ENCODE data around the gene JAG2.
A peak's percentile ranks its signal among the peaks of the same experiment; 100 is the strongest.

Gene JAG2

GRCh38 chr14:105093431-105094192 is 75.0 kb downstream of the JAG2 start (continued):
- TF ChIP-seq ZNF704 (tag by site-specific recombination; IDR thresholded peaks at IDR 0.05) (no peak), ZBTB7A (tag by site-specific recombination; IDR thresholded peaks at IDR 0.05; ENCODE audit: low read depth) (peak; percentile 84; the same call in 1 of the 2 replicates), ZNF621 (tag by site-specific recombination; IDR thresholded peaks at IDR 0.05) (no peak), ZBTB17 (tag by site-specific recombination; IDR thresholded peaks at IDR 0.05) (peak; percentile 78), ZNF416 (tag by site-specific recombination; IDR thresholded peaks at IDR 0.05) (no peak), YY1 (tag by site-specific recombination; IDR thresholded peaks at IDR 0.05) (no peak), SALL2 (tag by site-specific recombination; IDR thresholded peaks at IDR 0.05; ENCODE audit: borderline replicate concordance) (no peak), KLF10 (tag by site-specific recombination; IDR thresholded peaks at IDR 0.05) (peak; percentile 39; the same call in 1 of the 2 replicates), ZBTB8A (tag by site-specific recombination; IDR thresholded peaks at IDR 0.05) (peak; percentile 96), ZNF777 (tag by site-specific recombination; IDR thresholded peaks at IDR 0.05; ENCODE audit: borderline replicate concordance) (no peak), RBAK (tag by site-specific recombination; IDR thresholded peaks at IDR 0.05) (no peak), ZBTB10 (tag by site-specific recombination; IDR thresholded peaks at IDR 0.05) (peak; percentile 96), ZSCAN5A (tag by site-specific recombination; IDR thresholded peaks at IDR 0.05) (no peak), ZFHX2 (tag by site-specific recombination; conservative IDR thresholded peaks at IDR 0.05) (peak; percentile 99), ZNF223 (tag by site-specific recombination; IDR thresholded peaks at IDR 0.05) (peak; percentile 50; the same call in 1 of the 2 replicates), ZNF169 (tag by site-specific recombination; IDR thresholded peaks at IDR 0.05) (no peak), ZNF501 (tag by site-specific recombination; IDR thresholded peaks at IDR 0.05) (0 out of 2 replicates have a peak, but pooled peaks have one; percentile 52), ZNF19 (tag by site-specific recombination; IDR thresholded peaks at IDR 0.05; ENCODE audit: low read depth) (no peak), ZEB2 (tag by site-specific recombination; IDR thresholded peaks at IDR 0.05) (peak; percentile 93), KLF7 (tag by site-specific recombination; IDR thresholded peaks at IDR 0.05; ENCODE audit: borderline replicate concordance) (peak; percentile 86), ZNF76 (tag by site-specific recombination; IDR thresholded peaks at IDR 0.05; ENCODE audit: borderline replicate concordance, low read depth) (peak; percentile 26; the same call in 1 of the 2 replicates), SP7 (tag by site-specific recombination; IDR thresholded peaks at IDR 0.05) (no peak; the same call in 1 of the 2 replicates), CTCF (tag by site-specific recombination; IDR thresholded peaks at IDR 0.05) (peak; percentile 95), ZNF214 (tag by site-specific recombination; IDR thresholded peaks at IDR 0.05; ENCODE audit: borderline replicate concordance) (no peak), ZNF341 (tag by site-specific recombination; IDR thresholded peaks at IDR 0.05; ENCODE audit: low read depth) (no peak), ZNF692 (tag by site-specific recombination; IDR thresholded peaks at IDR 0.05) (peak; percentile 70)
- TF ChIP-seq, protein P1, sequence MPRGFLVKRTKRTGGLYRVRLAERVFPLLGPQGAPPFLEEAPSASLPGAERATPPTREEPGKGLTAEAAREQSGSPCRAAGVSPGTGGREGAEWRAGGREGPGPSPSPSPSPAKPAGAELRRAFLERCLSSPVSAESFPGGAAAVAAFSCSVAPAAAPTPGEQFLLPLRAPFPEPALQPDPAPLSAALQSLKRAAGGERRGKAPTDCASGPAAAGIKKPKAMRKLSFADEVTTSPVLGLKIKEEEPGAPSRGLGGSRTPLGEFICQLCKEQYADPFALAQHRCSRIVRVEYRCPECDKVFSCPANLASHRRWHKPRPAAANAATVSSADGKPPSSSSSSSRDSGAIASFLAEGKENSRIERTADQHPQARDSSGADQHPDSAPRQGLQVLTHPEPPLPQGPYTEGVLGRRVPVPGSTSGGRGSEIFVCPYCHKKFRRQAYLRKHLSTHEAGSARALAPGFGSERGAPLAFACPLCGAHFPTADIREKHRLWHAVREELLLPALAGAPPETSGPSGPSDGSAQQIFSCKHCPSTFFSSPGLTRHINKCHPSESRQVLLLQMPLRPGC (tag by site-specific recombination; IDR thresholded peaks at IDR 0.05): peak; percentile 32; the same call in 1 of the 2 replicates
- TF ChIP-seq, protein P2, sequence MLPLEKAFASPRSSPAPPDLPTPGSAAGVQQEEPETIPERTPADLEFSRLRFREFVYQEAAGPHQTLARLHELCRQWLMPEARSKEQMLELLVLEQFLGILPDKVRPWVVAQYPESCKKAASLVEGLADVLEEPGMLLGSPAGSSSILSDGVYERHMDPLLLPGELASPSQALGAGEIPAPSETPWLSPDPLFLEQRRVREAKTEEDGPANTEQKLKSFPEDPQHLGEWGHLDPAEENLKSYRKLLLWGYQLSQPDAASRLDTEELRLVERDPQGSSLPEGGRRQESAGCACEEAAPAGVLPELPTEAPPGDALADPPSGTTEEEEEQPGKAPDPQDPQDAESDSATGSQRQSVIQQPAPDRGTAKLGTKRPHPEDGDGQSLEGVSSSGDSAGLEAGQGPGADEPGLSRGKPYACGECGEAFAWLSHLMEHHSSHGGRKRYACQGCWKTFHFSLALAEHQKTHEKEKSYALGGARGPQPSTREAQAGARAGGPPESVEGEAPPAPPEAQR (tag by site-specific recombination; IDR thresholded peaks at IDR 0.05): no peak
